Measurements from ENCODE around the gene DYNLT2. TPM values are rescaled to one million over a fixed set of nuclear protein-coding genes. Genes with fewer than 3 reads are reported as not detected.

The DYNLT2 gene
- total and polyA plus RNA-seq, 2 of the 13 experiments (the other 11 are each of a cell fraction or from before 2014, with no cell fraction given), result 2.1 to 4.3 TPM

DNA sequence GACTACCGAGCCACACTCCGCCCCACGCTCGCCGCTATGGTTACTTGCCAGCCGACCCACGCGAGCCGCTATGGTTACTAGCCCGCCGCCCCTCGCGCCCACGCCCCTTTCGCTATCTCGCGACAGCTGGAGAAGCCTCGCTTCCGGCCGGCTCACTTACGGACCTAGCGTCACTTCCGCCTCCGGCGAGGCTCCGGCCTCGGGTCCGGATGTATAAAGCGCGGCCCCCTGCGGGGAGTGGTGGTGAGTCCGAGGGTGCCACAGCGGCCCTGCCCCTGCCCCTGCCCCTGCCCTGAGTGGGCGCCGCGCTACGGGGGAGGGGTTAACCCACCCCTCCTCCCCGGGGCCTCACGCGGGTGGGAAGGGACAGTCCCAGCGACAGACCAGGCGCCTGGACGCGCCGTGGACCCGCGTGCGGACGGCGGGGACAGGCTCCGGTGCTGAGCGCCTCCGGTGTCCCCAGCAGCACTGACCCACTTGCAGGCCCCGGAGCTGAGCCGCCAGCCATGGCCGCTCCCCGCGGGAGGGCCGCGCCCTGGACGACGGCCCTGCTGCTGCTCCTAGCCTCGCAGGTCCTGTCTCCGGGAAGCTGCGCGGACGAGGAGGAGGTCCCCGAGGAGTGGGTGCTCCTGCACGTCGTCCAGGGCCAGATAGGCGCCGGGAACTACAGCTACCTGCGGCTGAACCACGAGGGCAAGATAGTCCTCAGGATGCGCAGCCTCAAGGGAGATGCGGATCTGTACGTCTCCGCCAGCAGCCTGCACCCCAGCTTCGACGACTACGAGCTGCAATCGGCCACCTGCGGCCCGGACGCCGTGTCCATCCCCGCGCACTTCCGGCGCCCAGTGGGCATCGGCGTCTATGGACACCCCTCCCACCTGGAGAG is 49.2 kb downstream of the DYNLT2 start, which contains the start of the genes C6orf120 and WDR27 (continued):
- TF ChIP-seq, protein P1, sequence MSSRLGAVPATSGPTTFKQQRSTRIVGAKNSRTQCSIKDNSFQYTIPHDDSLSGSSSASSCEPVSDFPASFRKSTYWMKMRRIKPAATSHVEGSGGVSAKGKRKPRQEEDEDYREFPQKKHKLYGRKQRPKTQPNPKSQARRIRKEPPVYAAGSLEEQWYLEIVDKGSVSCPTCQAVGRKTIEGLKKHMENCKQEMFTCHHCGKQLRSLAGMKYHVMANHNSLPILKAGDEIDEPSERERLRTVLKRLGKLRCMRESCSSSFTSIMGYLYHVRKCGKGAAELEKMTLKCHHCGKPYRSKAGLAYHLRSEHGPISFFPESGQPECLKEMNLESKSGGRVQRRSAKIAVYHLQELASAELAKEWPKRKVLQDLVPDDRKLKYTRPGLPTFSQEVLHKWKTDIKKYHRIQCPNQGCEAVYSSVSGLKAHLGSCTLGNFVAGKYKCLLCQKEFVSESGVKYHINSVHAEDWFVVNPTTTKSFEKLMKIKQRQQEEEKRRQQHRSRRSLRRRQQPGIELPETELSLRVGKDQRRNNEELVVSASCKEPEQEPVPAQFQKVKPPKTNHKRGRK (CRISPR knock-in tag; IDR thresholded peaks at IDR 0.05), result peak; percentile 14; the same call in 1 of the 2 replicates
- peak; percentile 99 for TF ChIP-seq ARNT2 (CRISPR knock-in tag; IDR thresholded peaks at IDR 0.05; ENCODE audit: low read depth)
- TF ChIP-seq, protein P2, sequence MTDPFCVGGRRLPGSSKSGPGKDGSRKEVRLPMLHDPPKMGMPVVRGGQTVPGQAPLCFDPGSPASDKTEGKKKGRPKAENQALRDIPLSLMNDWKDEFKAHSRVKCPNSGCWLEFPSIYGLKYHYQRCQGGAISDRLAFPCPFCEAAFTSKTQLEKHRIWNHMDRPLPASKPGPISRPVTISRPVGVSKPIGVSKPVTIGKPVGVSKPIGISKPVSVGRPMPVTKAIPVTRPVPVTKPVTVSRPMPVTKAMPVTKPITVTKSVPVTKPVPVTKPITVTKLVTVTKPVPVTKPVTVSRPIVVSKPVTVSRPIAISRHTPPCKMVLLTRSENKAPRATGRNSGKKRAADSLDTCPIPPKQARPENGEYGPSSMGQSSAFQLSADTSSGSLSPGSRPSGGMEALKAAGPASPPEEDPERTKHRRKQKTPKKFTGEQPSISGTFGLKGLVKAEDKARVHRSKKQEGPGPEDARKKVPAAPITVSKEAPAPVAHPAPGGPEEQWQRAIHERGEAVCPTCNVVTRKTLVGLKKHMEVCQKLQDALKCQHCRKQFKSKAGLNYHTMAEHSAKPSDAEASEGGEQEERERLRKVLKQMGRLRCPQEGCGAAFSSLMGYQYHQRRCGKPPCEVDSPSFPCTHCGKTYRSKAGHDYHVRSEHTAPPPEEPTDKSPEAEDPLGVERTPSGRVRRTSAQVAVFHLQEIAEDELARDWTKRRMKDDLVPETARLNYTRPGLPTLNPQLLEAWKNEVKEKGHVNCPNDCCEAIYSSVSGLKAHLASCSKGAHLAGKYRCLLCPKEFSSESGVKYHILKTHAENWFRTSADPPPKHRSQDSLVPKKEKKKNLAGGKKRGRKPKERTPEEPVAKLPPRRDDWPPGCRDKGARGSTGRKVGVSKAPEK (CRISPR knock-in tag; IDR thresholded peaks at IDR 0.05; ENCODE audit: borderline replicate concordance), result no peak; the same call in 1 of the 2 replicates
- TF ChIP-seq, protein P3, sequence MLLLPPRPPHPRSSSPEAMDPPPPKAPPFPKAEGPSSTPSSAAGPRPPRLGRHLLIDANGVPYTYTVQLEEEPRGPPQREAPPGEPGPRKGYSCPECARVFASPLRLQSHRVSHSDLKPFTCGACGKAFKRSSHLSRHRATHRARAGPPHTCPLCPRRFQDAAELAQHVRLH (CRISPR knock-in tag; IDR thresholded peaks at IDR 0.05; ENCODE audit: borderline replicate concordance, low read depth), result peak; percentile 91; the same call in 1 of the 2 replicates
- TF ChIP-seq RARG (CRISPR knock-in tag; IDR thresholded peaks at IDR 0.05; ENCODE audit: low read depth), result peak; percentile 75; the same call in 1 of the 2 replicates
- TF ChIP-seq RFX1 (IDR thresholded peaks at IDR 0.05), result peak; percentile 81
- TF ChIP-seq ZNF547 (CRISPR knock-in tag; IDR thresholded peaks at IDR 0.05), result peak; percentile 79
- TF ChIP-seq, protein P4, sequence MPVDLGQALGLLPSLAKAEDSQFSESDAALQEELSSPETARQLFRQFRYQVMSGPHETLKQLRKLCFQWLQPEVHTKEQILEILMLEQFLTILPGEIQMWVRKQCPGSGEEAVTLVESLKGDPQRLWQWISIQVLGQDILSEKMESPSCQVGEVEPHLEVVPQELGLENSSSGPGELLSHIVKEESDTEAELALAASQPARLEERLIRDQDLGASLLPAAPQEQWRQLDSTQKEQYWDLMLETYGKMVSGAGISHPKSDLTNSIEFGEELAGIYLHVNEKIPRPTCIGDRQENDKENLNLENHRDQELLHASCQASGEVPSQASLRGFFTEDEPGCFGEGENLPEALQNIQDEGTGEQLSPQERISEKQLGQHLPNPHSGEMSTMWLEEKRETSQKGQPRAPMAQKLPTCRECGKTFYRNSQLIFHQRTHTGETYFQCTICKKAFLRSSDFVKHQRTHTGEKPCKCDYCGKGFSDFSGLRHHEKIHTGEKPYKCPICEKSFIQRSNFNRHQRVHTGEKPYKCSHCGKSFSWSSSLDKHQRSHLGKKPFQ (CRISPR knock-in tag; IDR thresholded peaks at IDR 0.05; ENCODE audit: insufficient replicate concordance), result peak; percentile 69
- TF ChIP-seq ZNF180 (CRISPR knock-in tag; IDR thresholded peaks at IDR 0.05; ENCODE audit: borderline replicate concordance, low read depth), result peak; percentile 69; the same call in 1 of the 2 replicates
- peak; percentile 87; the same call in 1 of the 2 replicates for TF ChIP-seq ZNF329 (CRISPR knock-in tag; IDR thresholded peaks at IDR 0.05; ENCODE audit: low read depth)
- TF ChIP-seq ZNF326 (CRISPR knock-in tag; IDR thresholded peaks at IDR 0.05; ENCODE audit: borderline replicate concordance), result no peak
- TF ChIP-seq, protein P5, sequence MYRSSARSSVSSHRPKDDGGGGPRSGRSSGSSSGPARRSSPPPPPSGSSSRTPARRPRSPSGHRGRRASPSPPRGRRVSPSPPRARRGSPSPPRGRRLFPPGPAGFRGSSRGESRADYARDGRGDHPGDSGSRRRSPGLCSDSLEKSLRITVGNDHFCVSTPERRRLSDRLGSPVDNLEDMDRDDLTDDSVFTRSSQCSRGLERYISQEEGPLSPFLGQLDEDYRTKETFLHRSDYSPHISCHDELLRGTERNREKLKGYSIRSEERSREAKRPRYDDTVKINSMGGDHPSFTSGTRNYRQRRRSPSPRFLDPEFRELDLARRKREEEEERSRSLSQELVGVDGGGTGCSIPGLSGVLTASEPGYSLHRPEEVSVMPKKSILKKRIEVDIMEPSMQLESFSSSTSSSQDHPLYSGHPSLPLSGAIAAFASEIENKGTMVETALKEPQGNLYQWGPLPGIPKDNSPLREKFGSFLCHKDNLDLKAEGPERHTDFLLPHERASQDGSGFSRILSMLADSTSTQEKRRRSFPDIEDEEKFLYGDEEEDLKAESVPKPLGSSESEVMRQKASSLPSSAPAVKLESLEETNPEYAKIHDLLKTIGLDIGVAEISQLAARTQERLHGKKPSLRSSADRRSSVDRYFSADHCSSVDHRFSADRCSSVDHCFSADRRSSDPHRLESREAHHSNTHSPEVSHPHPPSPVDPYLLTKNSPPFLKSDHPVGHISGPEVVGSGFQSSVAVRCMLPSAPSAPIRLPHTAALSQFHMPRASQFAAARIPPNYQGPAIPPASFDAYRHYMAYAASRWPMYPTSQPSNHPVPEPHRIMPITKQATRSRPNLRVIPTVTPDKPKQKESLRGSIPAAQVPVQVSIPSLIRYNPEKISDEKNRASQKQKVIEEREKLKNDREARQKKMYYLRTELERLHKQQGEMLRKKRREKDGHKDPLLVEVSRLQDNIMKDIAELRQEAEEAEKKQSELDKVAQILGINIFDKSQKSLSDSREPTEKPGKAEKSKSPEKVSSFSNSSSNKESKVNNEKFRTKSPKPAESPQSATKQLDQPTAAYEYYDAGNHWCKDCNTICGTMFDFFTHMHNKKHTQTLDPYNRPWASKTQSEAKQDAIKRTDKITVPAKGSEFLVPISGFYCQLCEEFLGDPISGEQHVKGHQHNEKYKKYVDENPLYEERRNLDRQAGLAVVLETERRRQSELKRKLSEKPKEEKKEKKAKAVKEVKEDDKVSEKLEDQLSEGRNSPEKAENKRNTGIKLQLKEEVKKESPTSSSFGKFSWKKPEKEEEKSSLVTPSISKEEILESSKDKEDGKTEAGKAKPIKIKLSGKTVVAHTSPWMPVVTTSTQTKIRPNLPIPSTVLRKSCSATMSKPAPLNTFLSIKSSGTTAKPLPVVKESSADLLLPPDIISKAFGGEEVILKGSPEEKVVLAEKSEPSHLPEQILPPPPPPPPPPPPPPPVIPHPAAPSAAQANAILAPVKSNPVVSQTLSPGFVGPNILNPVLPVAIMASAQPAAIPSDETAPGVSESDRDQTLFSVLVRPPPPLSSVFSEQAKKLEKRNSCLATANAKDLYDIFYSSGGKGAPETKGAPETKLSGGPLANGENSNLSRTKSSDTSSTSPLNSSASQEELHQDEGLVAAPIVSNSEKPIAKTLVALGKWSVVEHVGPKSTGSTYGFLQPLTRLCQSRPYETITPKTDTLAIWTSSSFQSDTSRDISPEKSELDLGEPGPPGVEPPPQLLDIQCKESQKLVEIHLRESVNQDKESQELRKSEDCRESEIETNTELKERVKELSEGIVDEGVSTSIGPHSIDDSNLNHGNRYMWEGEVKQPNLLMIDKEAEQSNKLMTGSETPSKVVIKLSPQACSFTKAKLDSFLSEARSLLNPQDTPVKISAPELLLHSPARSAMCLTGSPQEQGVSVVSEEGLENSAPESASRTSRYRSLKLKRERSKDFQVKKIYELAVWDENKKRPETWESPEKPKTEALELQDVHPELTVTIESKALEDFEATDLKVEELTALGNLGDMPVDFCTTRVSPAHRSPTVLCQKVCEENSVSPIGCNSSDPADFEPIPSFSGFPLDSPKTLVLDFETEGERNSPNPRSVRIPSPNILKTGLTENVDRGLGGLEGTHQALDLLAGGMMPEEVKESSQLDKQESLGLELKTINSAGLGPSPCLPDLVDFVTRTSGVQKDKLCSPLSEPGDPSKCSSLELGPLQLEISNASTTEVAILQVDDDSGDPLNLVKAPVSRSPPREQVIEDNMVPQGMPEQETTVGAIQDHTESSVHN (CRISPR knock-in tag; IDR thresholded peaks at IDR 0.05), result peak; percentile 70; the same call in 1 of the 2 replicates

Measured in HepG2 (cell line).